Spleen (tissue), 11 donors: Measurements from ENCODE around the gene OPCML. TPM values are rescaled to one million over a fixed set of nuclear protein-coding genes. Genes with fewer than 3 reads are reported as not detected.
A peak's percentile ranks its signal among the peaks of the same experiment; 100 is the strongest.

Experiments
- DNase-seq: peaks from one replicate; pipeline ENCODE4 v3.0.0-alpha.2; 2020
- H3K27ac ChIP-seq, 8 donors: fragments of 200-600 bp; sonication (generic) in 7 of 8; 1 replicate in 4 of 8; 2 replicates in 4 of 8; pipeline versions ENCODE4 v1.5.0 to v1.8.0; 2016 to 2021; ENCODE audit warnings: inconsistent platforms in 4 of 8, mild to moderate bottlenecking in 4 of 8, moderate library complexity in 1 of 8
- H3K27me3 ChIP-seq, 7 donors: fragments of 200-600 bp; sonication (generic) in 6 of 7; replicated peaks in 1 of 7; 1 replicate in 4 of 7; 2 replicates in 3 of 7; pipeline versions ENCODE4 v1.5.0 to v1.8.0; 2016 to 2021; ENCODE audit warnings: inconsistent platforms in 3 of 7, mild to moderate bottlenecking in 1 of 7
- H3K36me3 ChIP-seq, 6 donors: fragments of 200-600 bp; sonication (generic) in 5 of 6; 1 replicate in 4 of 6; 2 replicates in 2 of 6; pipeline versions ENCODE4 v1.5.0 to v1.8.0; 2016 to 2021; ENCODE audit warnings: inconsistent platforms in 2 of 6
- H3K4me1 ChIP-seq, 6 donors: fragments of 200-600 bp; sonication (generic) in 5 of 6; 1 replicate in 3 of 6; 2 replicates in 3 of 6; pipeline versions ENCODE4 v1.5.0 to v1.8.0; 2016 to 2021; ENCODE audit warnings: inconsistent platforms in 3 of 6
- H3K4me3 ChIP-seq, 8 donors: fragments of 200-600 bp; sonication (generic) in 7 of 8; 1 replicate in 4 of 8; 2 replicates in 4 of 8; pipeline versions ENCODE4 v1.5.0 to v1.8.0; 2016 to 2021; ENCODE audit warnings: inconsistent platforms in 4 of 8, mild to moderate bottlenecking in 4 of 8, moderate library complexity in 2 of 8
- H3K9me3 ChIP-seq, 8 donors: fragments of 200-600 bp; sonication (generic) in 7 of 8; 1 replicate in 4 of 8; 2 replicates in 4 of 8; pipeline versions ENCODE4 v1.5.0 to v1.8.0; 2016 to 2021; ENCODE audit warnings: inconsistent platforms in 4 of 8
- CTCF ChIP-seq, 11 experiments: fragments of 200-600 bp in 7 of 11; fragments of 450-650 bp in 4 of 11; sonication (generic) in 4 of 11; IDR thresholded peaks in 8 of 11; conservative IDR thresholded peaks in 3 of 11; 1 replicate in 7 of 11; 2 replicates in 4 of 11; pipeline versions ENCODE4 v1.4.0 to v1.8.0; 2016 to 2021; ENCODE audit warnings: antibody characterized with exemption in 11 of 11, inconsistent platforms in 4 of 11, mild to moderate bottlenecking in 1 of 11
- POLR2A ChIP-seq, 3 donors: fragments of 450-650 bp; IDR thresholded peaks; one replicate each; pipeline ENCODE4 v1.5.1; 2017; ENCODE audit warnings: antibody characterized with exemption in 3 of 3, mild to moderate bottlenecking in 1 of 3
- POLR2AphosphoS5 ChIP-seq, 3 donors: sonication (generic); formaldehyde crosslinking; IDR thresholded peaks; one replicate each; pipeline ENCODE4 v1.5.1; 2017; ENCODE audit warnings: antibody characterized with exemption in 3 of 3
- WGBS, 5 donors: extraction: QIAGEN DNeasy Blood & Tissue Kit in 3 of 5; methylation state at CpG; one replicate each; pipeline versions ENCODE4 v1.1.5 to v1.1.7; 2013 to 2018; 5-methylcytosine and 5-hydroxymethylcytosine counted together
- intact Hi-C: fragments of 100-400 bp; cut with DNase I; formaldehyde crosslinking; loops from one replicate; pipeline ENCODE4 v1.15.0; 2023; ENCODE audit warnings: low total_unique reads
- polyA plus RNA-seq, 3 donors: library from polyadenylated mRNA; stranded (reverse); fragments of 200-250 nt; gene quantifications; one replicate each; pipeline ENCODE4 v1.2.1, GENCODE V29; 2013
- total RNA-seq, 7 donors: library from RNA; depleted of rRNA in 3 of 7; stranded (reverse); fragments of >200 nt in 3 of 7; fragmentation: NEBNext Ultra II Directional in 4 of 7; extraction: Animal tissue kit (Norgen Biotek cat#: 25700) in 4 of 7; gene quantifications; one replicate each; pipeline versions ENCODE4 v1.1.0 to v1.2.1, GENCODE V29; 2016 to 2021
- donor health status: healthy with polysubstance abuse.
- donor health status: DM: no; HTN: no; CAD: no; lungs with moderate emphysema.
- donor health status: DM: no; HTN: no; CAD: no.
- donor health status: Bipolar disorder and iron deficiency.
- donor health status: healthy.
- donor health status: DM: no; HTN: no; CAD: no.
- donor health status: DM: yes; HTN: yes; CAD: no.

The OPCML gene
- total and polyA plus RNA-seq, 10 donors: 0.09 to 10.7 (median 3.1) TPM

- WGBS, 5 donors: 4 to 7% (median 6%) methylated on average over 32 of the region's 32 CpGs
- H3K9me3 ChIP-seq: no peaks in the 10 kb centered on the region
- TF ChIP-seq CTCF (IDR thresholded peaks at IDR 0.05 in 8 of 11, conservative IDR thresholded peaks at IDR 0.05 in 3 of 11) (no peak), POLR2AphosphoS5 (IDR thresholded peaks at IDR 0.05) (no peak), POLR2A (IDR thresholded peaks at IDR 0.05) (no peak)
- intact Hi-C loops: no loop called here
- peaks cover 0 to 32% (median 15%) of the 10 kb centered on the region in 7 donors for H3K27me3 ChIP-seq
- no peaks in the 10 kb centered on the region for H3K36me3 ChIP-seq
- peaks cover 0 to 5% (median 1%) of the 10 kb centered on the region in 6 donors for H3K4me1 ChIP-seq
- H3K27ac ChIP-seq: no peak overlapping the region
- peak overlapping the region in 2 of 8 donors; percentile 13 to 33 for H3K4me3 ChIP-seq
- DNase-seq: no peak
These were observed 538.3 kb downstream of the OPCML start for GRCh38 chr11:132993991-132994502.

GRCh38 chr11:132992838-132993631 lies 539.3 kb downstream of the OPCML start:
- Histone ChIP-seq H3K4me3 (no peak overlapping the region), H3K9me3 (no peaks in the 10 kb centered on the region), H3K27ac (no peak overlapping the region), H3K36me3 (no peaks in the 10 kb centered on the region), H3K4me1 (peaks cover 0 to 5% (median 1%) of the 10 kb centered on the region in 6 donors), H3K27me3 (peaks cover 0 to 32% (median 15%) of the 10 kb centered on the region in 7 donors)
- no peak for DNase-seq
- intact Hi-C loops: no loop called here
- 47 to 56% (median 52%) methylated on average over 15 of the region's 15 CpGs for WGBS, 5 donors
- TF ChIP-seq POLR2AphosphoS5 (IDR thresholded peaks at IDR 0.05) (no peak), CTCF (IDR thresholded peaks at IDR 0.05 in 8 of 11, conservative IDR thresholded peaks at IDR 0.05 in 3 of 11) (peak in 5 of 11 experiments; percentile 9 to 37 (median 19)), POLR2A (IDR thresholded peaks at IDR 0.05) (no peak)

GRCh38 chr11:132988411-132988810 lies 543.9 kb downstream of the OPCML start:
- TF ChIP-seq CTCF (IDR thresholded peaks at IDR 0.05 in 8 of 11, conservative IDR thresholded peaks at IDR 0.05 in 3 of 11) (no peak), POLR2A (IDR thresholded peaks at IDR 0.05) (no peak), POLR2AphosphoS5 (IDR thresholded peaks at IDR 0.05) (no peak)

GRCh38 chr11:132987936-132988335 lies 544.4 kb downstream of the OPCML start:
- intact Hi-C loops: no loop called here
- Histone ChIP-seq H3K4me1 (no peaks in the 10 kb centered on the region), H3K27ac (no peak overlapping the region), H3K4me3 (no peak overlapping the region), H3K36me3 (no peaks in the 10 kb centered on the region), H3K9me3 (no peaks in the 10 kb centered on the region), H3K27me3 (peaks cover 0 to 6% (median 2%) of the 10 kb centered on the region in 7 donors)
- DNase-seq: no peak
- no peak for TF ChIP-seq CTCF (IDR thresholded peaks at IDR 0.05 in 8 of 11, conservative IDR thresholded peaks at IDR 0.05 in 3 of 11)
- 23 to 57% (median 28%) methylated on average over 2 of the region's 2 CpGs for WGBS, 5 donors

More at GRCh38 chr11:132988411-132988810, 543.9 kb downstream of the OPCML start:
- Histone ChIP-seq H3K27me3 (peaks cover 0 to 11% (median 6%) of the 10 kb centered on the region in 7 donors), H3K36me3 (no peaks in the 10 kb centered on the region), H3K27ac (no peak overlapping the region), H3K4me1 (no peaks in the 10 kb centered on the region), H3K4me3 (no peak overlapping the region), H3K9me3 (no peaks in the 10 kb centered on the region)
- 86 to 94% (median 90%) methylated on average over 5 of the region's 5 CpGs for WGBS, 5 donors
- intact Hi-C loops: no loop called here
- DNase-seq: no peak
